Keratinocyte (primary cell): ENCODE results near the gene VPS37B. TPM values are rescaled to one million over a fixed set of nuclear protein-coding genes. Genes with fewer than 3 reads are reported as not detected.

ENCODE experiments used
- DNase-seq: peaks from one replicate; pipeline ENCODE4 v3.0.0-alpha.2; 2011; ENCODE audit warnings: low read depth, missing footprints, low spot score
- FAIRE-seq: peaks from 2 replicates; lab custom pipeline; 2011; peaks lifted over from hg19 to GRCh38; lab: Jason Lieb, UNC
- H2AFZ ChIP-seq: 2 replicates; pipeline ENCODE4 v1.6.0; 2012; ENCODE audit warnings: low read length, control low read depth, inconsistent platforms; ENCODE audit not compliant: control insufficient read depth
- H3K27ac ChIP-seq: 2 replicates; pipeline ENCODE4 v1.5.1; 2011; ENCODE audit warnings: low read length; ENCODE audit not compliant: control insufficient read depth, insufficient read depth
- H3K27me3 ChIP-seq: 3 replicates; pipeline ENCODE4 v1.6.0; 2011; ENCODE audit warnings: low read length; ENCODE audit not compliant: control insufficient read depth, insufficient read depth; ENCODE audit errors: extremely low read depth
- H3K36me3 ChIP-seq, 2 experiments: 2 replicates in 1 of 2; 3 replicates in 1 of 2; pipeline ENCODE4 v1.5.1; 2011; ENCODE audit warnings: low read length in 2 of 2, mild to moderate bottlenecking in 1 of 2; ENCODE audit not compliant: control insufficient read depth in 2 of 2, insufficient read depth in 2 of 2; ENCODE audit errors: extremely low read depth in 1 of 2
- H3K4me1 ChIP-seq: 3 replicates; pipeline ENCODE4 v1.5.1; 2011; ENCODE audit warnings: low read length; ENCODE audit not compliant: control insufficient read depth, insufficient read depth; ENCODE audit errors: extremely low read depth
- H3K4me2 ChIP-seq: 3 replicates; pipeline ENCODE4 v1.6.0; 2011; ENCODE audit warnings: low read depth, low read length; ENCODE audit not compliant: control insufficient read depth, insufficient read depth; ENCODE audit errors: extremely low read depth
- H3K4me3 ChIP-seq, 3 experiments: fragments of 200-600 bp in 1 of 3; sonication (generic) in 1 of 3; 2 replicates in 2 of 3; 3 replicates in 1 of 3; pipeline ENCODE4 v1.5.1; 2011 to 2016; ENCODE audit warnings: low read length in 3 of 3, mild to moderate bottlenecking in 3 of 3, control low read depth in 2 of 3, inconsistent platforms in 1 of 3, low read depth in 1 of 3, mixed read lengths in 1 of 3, mixed run types in 1 of 3, moderate library complexity in 1 of 3; ENCODE audit not compliant: control insufficient read depth in 2 of 3, insufficient read depth in 2 of 3; ENCODE audit errors: extremely low read depth in 1 of 3
- H3K79me2 ChIP-seq: 2 replicates; pipeline ENCODE4 v1.6.0; 2012; ENCODE audit warnings: low read length; ENCODE audit not compliant: control insufficient read depth, insufficient read depth
- H3K9ac ChIP-seq: 3 replicates; pipeline ENCODE4 v1.6.0; 2011; ENCODE audit warnings: low read length; ENCODE audit not compliant: control insufficient read depth, insufficient read depth; ENCODE audit errors: extremely low read depth
- H3K9me1 ChIP-seq: 3 replicates; pipeline ENCODE4 v1.6.0; 2011; ENCODE audit warnings: low read length; ENCODE audit not compliant: control insufficient read depth, insufficient read depth; ENCODE audit errors: extremely low read depth
- H3K9me3 ChIP-seq: 2 replicates; pipeline ENCODE4 v1.5.1; 2012; ENCODE audit warnings: low read depth, low read length; ENCODE audit not compliant: control insufficient read depth
- H4K20me1 ChIP-seq: 3 replicates; pipeline ENCODE4 v1.6.0; 2011; ENCODE audit warnings: low read length; ENCODE audit not compliant: control insufficient read depth, insufficient read depth; ENCODE audit errors: extremely low read depth
- CTCF ChIP-seq, 3 experiments: IDR thresholded peaks in 1 of 3; conservative IDR thresholded peaks in 1 of 3; optimal IDR thresholded peaks in 1 of 3; 2 replicates in 2 of 3; 3 replicates in 1 of 3; pipeline versions ENCODE3 to v1.5.1; 2011; ENCODE audit warnings: low read length in 3 of 3, mild to moderate bottlenecking in 3 of 3, moderate library complexity in 2 of 3, control low read depth in 1 of 3, inconsistent platforms in 1 of 3; ENCODE audit not compliant: insufficient read depth in 2 of 3; ENCODE audit errors: extremely low read depth in 1 of 3
- dilution Hi-C: fragments of 300-500 bp; cut with MboI; formaldehyde crosslinking; loops from one replicate; pipeline ENCODE4 v1.7.0; 2020; ENCODE audit warnings: low sequenced_read_pairs; ENCODE audit not compliant: extremely low pct_ligation_motif_present
- polyA plus RNA-seq, 5 experiments: library from polyadenylated mRNA; depleted of rRNA in 3 of 5; stranded (reverse) in 3 of 5; stranded (forward) in 1 of 5; unstranded in 1 of 5; fragments of >200 nt; gene quantifications; 1 replicate in 1 of 5; 2 replicates in 3 of 5; 3 replicates in 1 of 5; pipeline versions ENCODE4 v1.2.1 to v1.2.3, GENCODE V29; 2011 to 2012; ENCODE audit warnings: missing spikeins in 2 of 5, low read depth in 1 of 5, low replicate concordance in 1 of 5

Gene VPS37B
- polyA plus RNA-seq, 1 donor (not counting 4 experiments of a cell fraction or from before 2014, with no cell fraction given), result 34.1 TPM

- Histone ChIP-seq H3K9me3 (no peaks in the 10 kb centered on the region), H3K27ac (no peak overlapping the region), H4K20me1 (no peaks in the 10 kb centered on the region), H2AFZ (no peak overlapping the region), H3K36me3 (no peaks in the 10 kb centered on the region), H3K79me2 (no peaks in the 10 kb centered on the region), H3K27me3 (no peaks in the 10 kb centered on the region), H3K4me1 (no peaks in the 10 kb centered on the region), H3K4me2 (no peak overlapping the region), H3K9ac (no peak overlapping the region), H3K9me1 (no peaks in the 10 kb centered on the region), H3K4me3 (no peak overlapping the region)
- dilution Hi-C loops, result no loop called here
- no peak for TF ChIP-seq CTCF (optimal IDR thresholded peaks at IDR 0.05 in 1 of 3, IDR thresholded peaks at IDR 0.05 in 1 of 3, conservative IDR thresholded peaks at IDR 0.05 in 1 of 3; ENCODE audit: extremely low read depth in 1 of 3, insufficient read depth in 2 of 3, low read length in 3 of 3)
- DNase-seq (no peak), FAIRE-seq (no peak)
These were observed 33.2 kb upstream of the VPS37B start for GRCh38 chr12:122929148-122929538.

- TF ChIP-seq CTCF (optimal IDR thresholded peaks at IDR 0.05 in 1 of 3, IDR thresholded peaks at IDR 0.05 in 1 of 3, conservative IDR thresholded peaks at IDR 0.05 in 1 of 3; ENCODE audit: extremely low read depth in 1 of 3, insufficient read depth in 2 of 3, low read length in 3 of 3), result no peak
- Histone ChIP-seq H3K79me2 (no peaks in the 10 kb centered on the region), H3K9me1 (no peaks in the 10 kb centered on the region), H4K20me1 (no peaks in the 10 kb centered on the region), H3K9me3 (no peaks in the 10 kb centered on the region), H3K9ac (no peak overlapping the region), H3K4me1 (no peaks in the 10 kb centered on the region), H3K36me3 (no peaks in the 10 kb centered on the region), H2AFZ (no peak overlapping the region), H3K4me3 (no peak overlapping the region), H3K4me2 (no peak overlapping the region), H3K27me3 (no peaks in the 10 kb centered on the region), H3K27ac (no peak overlapping the region)
- DNase-seq (no peak), FAIRE-seq (no peak)
- dilution Hi-C loops, result no loop called here
These were observed 32.7 kb upstream of the VPS37B start for GRCh38 chr12:122928404-122929147.
